H9 (cell line): ENCODE data around the gene ACACB. TPM values are rescaled to one million over a fixed set of nuclear protein-coding genes. Genes with fewer than 3 reads are reported as not detected.

Source experiments
- DNase-seq: peaks from one replicate; pipeline ENCODE4 v3.0.0-alpha.2; 2017
- H2AFZ ChIP-seq: one replicate; pipeline ENCODE4 v1.6.1; 2013; ENCODE audit warnings: mild to moderate bottlenecking, low read length, control low read depth, moderate library complexity
- H2AK5ac ChIP-seq: 2 replicates; pipeline ENCODE4 v1.6.1; 2013; ENCODE audit warnings: low read length, control low read depth, mixed read lengths; ENCODE audit not compliant: insufficient read length
- H2BK120ac ChIP-seq: one replicate; pipeline ENCODE4 v1.6.1; 2013; ENCODE audit warnings: low read depth, mild to moderate bottlenecking, low read length, control low read depth, inconsistent platforms; ENCODE audit not compliant: poor library complexity, severe bottlenecking
- H2BK12ac ChIP-seq: 2 replicates; pipeline ENCODE4 v1.6.1; 2013; ENCODE audit warnings: low read length, control low read depth, mixed read lengths, low read depth; ENCODE audit not compliant: insufficient read length
- H2BK15ac ChIP-seq: 2 replicates; pipeline ENCODE4 v1.6.1; 2013; ENCODE audit warnings: low read depth, low read length, control low read depth
- H2BK20ac ChIP-seq: one replicate; pipeline ENCODE4 v1.6.1; 2013; ENCODE audit warnings: low read depth, mild to moderate bottlenecking, low read length, control low read depth, inconsistent platforms; ENCODE audit not compliant: poor library complexity, severe bottlenecking
- H2BK5ac ChIP-seq: 2 replicates; pipeline ENCODE4 v1.6.1; 2013; ENCODE audit warnings: low read length, control low read depth, mixed read lengths; ENCODE audit not compliant: insufficient read length
- H3K14ac ChIP-seq: 2 replicates; pipeline ENCODE4 v1.6.1; 2013; ENCODE audit warnings: low read length, control low read depth; ENCODE audit not compliant: insufficient read depth
- H3K18ac ChIP-seq: 2 replicates; pipeline ENCODE4 v1.6.1; 2013; ENCODE audit warnings: low read depth, mild to moderate bottlenecking, mixed read lengths, low read length, control low read depth; ENCODE audit not compliant: insufficient read length
- H3K23ac ChIP-seq: 2 replicates; pipeline ENCODE4 v1.6.1; 2013; ENCODE audit warnings: low read length, control low read depth, mixed read lengths, low read depth; ENCODE audit not compliant: insufficient read length
- H3K23me2 ChIP-seq: 2 replicates; pipeline ENCODE4 v1.6.1; 2013; ENCODE audit warnings: low read depth, mild to moderate bottlenecking, mixed read lengths, low read length, control low read depth; ENCODE audit not compliant: insufficient read length, poor library complexity, severe bottlenecking
- H3K27ac ChIP-seq: 2 replicates; pipeline ENCODE4 v1.5.1; 2013; ENCODE audit warnings: low read length, control low read depth, mixed read lengths, low read depth; ENCODE audit not compliant: insufficient read length
- H3K27me3 ChIP-seq: 2 replicates; pipeline ENCODE4 v1.6.1; 2013; ENCODE audit warnings: low read length, control low read depth, inconsistent platforms; ENCODE audit not compliant: insufficient read depth
- H3K4ac ChIP-seq: 2 replicates; pipeline ENCODE4 v1.6.1; 2013; ENCODE audit warnings: low read depth, mild to moderate bottlenecking, control low read depth, inconsistent platforms, low read length, moderate library complexity
- H3K4me1 ChIP-seq: 2 replicates; pipeline ENCODE4 v1.6.1; 2013; ENCODE audit warnings: low read length, control low read depth, inconsistent platforms; ENCODE audit not compliant: insufficient read depth
- H3K4me2 ChIP-seq: 2 replicates; pipeline ENCODE4 v1.6.1; 2013; ENCODE audit warnings: low read length, control low read depth, mixed read lengths; ENCODE audit not compliant: insufficient read length, insufficient read depth
- H3K56ac ChIP-seq: 2 replicates; pipeline ENCODE4 v1.6.1; 2013; ENCODE audit warnings: low read depth, mild to moderate bottlenecking, mixed read lengths, low read length, control low read depth; ENCODE audit not compliant: insufficient read length
- H3K79me1 ChIP-seq: 2 replicates; pipeline ENCODE4 v1.6.1; 2013; ENCODE audit warnings: low read depth, mild to moderate bottlenecking, moderate library complexity, low read length, control low read depth, inconsistent platforms; ENCODE audit not compliant: insufficient read depth, poor library complexity, severe bottlenecking
- H3K79me2 ChIP-seq: 2 replicates; pipeline ENCODE4 v1.6.1; 2013; ENCODE audit warnings: low read length, control low read depth, inconsistent platforms; ENCODE audit not compliant: insufficient read depth
- H3K9ac ChIP-seq: 2 replicates; pipeline ENCODE4 v1.6.1; 2013; ENCODE audit warnings: low read length, control low read depth, mixed read lengths; ENCODE audit not compliant: insufficient read length; ENCODE audit errors: extremely low read depth
- H3K9me3 ChIP-seq: one replicate; pipeline ENCODE4 v1.6.1; 2013; ENCODE audit warnings: low read depth, low read length, inconsistent platforms; ENCODE audit not compliant: control insufficient read depth
- H3T11ph ChIP-seq: one replicate; pipeline ENCODE4 v1.6.1; 2013; ENCODE audit warnings: mild to moderate bottlenecking, low read length, control low read depth, inconsistent platforms
- H4K20me1 ChIP-seq: one replicate; pipeline ENCODE4 v1.6.1; 2013; ENCODE audit not compliant: control insufficient read depth, insufficient read length, insufficient read depth
- H4K5ac ChIP-seq: 2 replicates; pipeline ENCODE4 v1.6.1; 2013; ENCODE audit warnings: low read depth, mild to moderate bottlenecking, mixed read lengths, low read length, control low read depth; ENCODE audit not compliant: insufficient read length
- H4K8ac ChIP-seq: replicated peaks from 2 replicates; pipeline ENCODE4 v1.6.1; 2013; ENCODE audit warnings: low read length, control low read depth, mixed read lengths, low read depth; ENCODE audit not compliant: insufficient read length
- H4K91ac ChIP-seq: 2 replicates; pipeline ENCODE4 v1.6.1; 2013; ENCODE audit warnings: low read depth, mild to moderate bottlenecking, moderate library complexity, mixed read lengths, low read length, control low read depth; ENCODE audit not compliant: insufficient read length
- H3K27ac Mint-ChIP-seq, 3 experiments: 2 replicates in 2 of 3; 3 replicates in 1 of 3; pipeline ENCODE4 v1.8.0; 2020 to 2021; ENCODE audit warnings: mixed read lengths in 3 of 3, mild to moderate bottlenecking in 1 of 3, moderate library complexity in 1 of 3
- H3K27me3 Mint-ChIP-seq: 2 replicates; pipeline ENCODE4 v1.8.0; 2021; ENCODE audit warnings: low read depth, mild to moderate bottlenecking, moderate library complexity, mixed read lengths
- H3K36me3 Mint-ChIP-seq, 3 experiments: 2 replicates in 2 of 3; 3 replicates in 1 of 3; pipeline ENCODE4 v1.8.0; 2020 to 2021; ENCODE audit warnings: low read depth in 3 of 3, mixed read lengths in 3 of 3; ENCODE audit not compliant: insufficient read depth in 1 of 3
- H3K4me1 Mint-ChIP-seq, 2 experiments: 2 replicates each; pipeline ENCODE4 v1.8.0; 2020; ENCODE audit warnings: mixed read lengths in 2 of 2
- H3K4me3 Mint-ChIP-seq, 2 experiments: 2 replicates in 1 of 2; 3 replicates in 1 of 2; pipeline ENCODE4 v1.8.0; 2020 to 2021; ENCODE audit warnings: mild to moderate bottlenecking in 2 of 2, mixed read lengths in 2 of 2, moderate library complexity in 1 of 2
- H3K9me3 Mint-ChIP-seq, 2 experiments: 2 replicates in 1 of 2; 3 replicates in 1 of 2; pipeline ENCODE4 v1.8.0; 2020; ENCODE audit warnings: mild to moderate bottlenecking in 2 of 2, mixed read lengths in 2 of 2, moderate library complexity in 1 of 2
- WGBS: extraction: QIAGEN DNeasy Blood & Tissue Kit; methylation state at CpG from one replicate; pipeline ENCODE4 v1.1.7; 2013; ENCODE audit warnings: missing lambda C conversion rate, low lambda C conversion rate, mixed read lengths; ENCODE audit not compliant: insufficient read length; ENCODE audit errors: extremely low coverage; 5-methylcytosine and 5-hydroxymethylcytosine counted together
- total RNA-seq: library from RNA; stranded (reverse); gene quantifications from 2 replicates; pipeline ENCODE4 v1.2.1, GENCODE V29; 2021
- TF ChIP-seq, protein P1 (sequence below): fragments of 200-600 bp; sonication (generic); conservative IDR thresholded peaks from 3 replicates; pipeline ENCODE4 v1.8.0; 2021; ENCODE audit warnings: antibody characterized with exemption, mild to moderate bottlenecking

ACACB gene
- total RNA-seq, 1 experiment from 2014 or later, result 14.2 TPM

DNA sequence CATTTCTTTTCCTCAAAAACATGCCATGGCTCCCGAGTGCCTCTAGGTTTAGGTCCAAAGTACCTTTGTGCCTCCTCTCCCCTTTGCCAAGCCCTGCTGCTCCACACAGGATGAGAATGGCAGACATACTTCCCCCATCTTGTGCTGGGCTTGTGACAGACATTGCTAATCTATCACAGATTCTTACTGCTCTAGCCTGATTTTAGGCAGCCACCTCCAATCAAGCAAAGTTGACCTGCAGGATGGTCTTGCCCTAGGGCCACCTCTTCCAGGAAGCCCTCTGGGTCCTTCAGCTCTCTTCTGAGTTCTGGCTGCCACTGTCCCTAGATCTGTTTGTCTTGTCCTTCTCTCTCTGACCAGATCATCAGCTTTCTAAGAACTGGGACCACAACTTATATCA, 172.2 kb downstream of the ACACB start:
- Histone ChIP-seq H3T11ph (no peak overlapping the region), H3K4me2 (peak overlapping the region; percentile 16), H4K8ac (no peak overlapping the region), H3K23ac (no peak overlapping the region), H2AFZ (no peak overlapping the region), H4K91ac (no peak overlapping the region), H2AK5ac (no peak overlapping the region), H2BK12ac (no peak overlapping the region), H3K27ac (no peak overlapping the region), H3K4ac (no peak overlapping the region), H4K20me1 (no peaks in the 10 kb centered on the region), H3K14ac (no peak overlapping the region), H3K9me3 (no peaks in the 10 kb centered on the region), H3K79me1 (no peaks in the 10 kb centered on the region), H3K18ac (no peak overlapping the region), H2BK5ac (no peak overlapping the region), H2BK15ac (no peak overlapping the region), H3K23me2 (no peaks in the 10 kb centered on the region), H3K27me3 (no peaks in the 10 kb centered on the region), H4K5ac (no peak overlapping the region), H2BK20ac (no peak overlapping the region), H3K79me2 (no peaks in the 10 kb centered on the region), H3K56ac (no peak overlapping the region), H3K4me1 (peaks cover 4% of the 10 kb centered on the region; the same call in 1 of the 2 replicates), H3K9ac (no peak overlapping the region), H2BK120ac (no peak overlapping the region)
- no peak for DNase-seq
- Mint-ChIP-seq H3K9me3 (no peaks in the 10 kb centered on the region), H3K36me3 (no peaks in the 10 kb centered on the region), H3K4me1 (peaks cover 8 to 29% of the 10 kb centered on the region in 2 experiments), H3K27me3 (peaks cover 3% of the 10 kb centered on the region), H3K4me3 (peak overlapping the region; percentile 33 to 67; a peak in 3 of 5 replicates), H3K27ac (peak overlapping the region in 2 of 3 experiments; percentile 30 to 71; a peak in 1 of 7 replicates)
- no CpG with 5 or more reads among the region's 1 CpG for WGBS
- TF ChIP-seq, protein P1, sequence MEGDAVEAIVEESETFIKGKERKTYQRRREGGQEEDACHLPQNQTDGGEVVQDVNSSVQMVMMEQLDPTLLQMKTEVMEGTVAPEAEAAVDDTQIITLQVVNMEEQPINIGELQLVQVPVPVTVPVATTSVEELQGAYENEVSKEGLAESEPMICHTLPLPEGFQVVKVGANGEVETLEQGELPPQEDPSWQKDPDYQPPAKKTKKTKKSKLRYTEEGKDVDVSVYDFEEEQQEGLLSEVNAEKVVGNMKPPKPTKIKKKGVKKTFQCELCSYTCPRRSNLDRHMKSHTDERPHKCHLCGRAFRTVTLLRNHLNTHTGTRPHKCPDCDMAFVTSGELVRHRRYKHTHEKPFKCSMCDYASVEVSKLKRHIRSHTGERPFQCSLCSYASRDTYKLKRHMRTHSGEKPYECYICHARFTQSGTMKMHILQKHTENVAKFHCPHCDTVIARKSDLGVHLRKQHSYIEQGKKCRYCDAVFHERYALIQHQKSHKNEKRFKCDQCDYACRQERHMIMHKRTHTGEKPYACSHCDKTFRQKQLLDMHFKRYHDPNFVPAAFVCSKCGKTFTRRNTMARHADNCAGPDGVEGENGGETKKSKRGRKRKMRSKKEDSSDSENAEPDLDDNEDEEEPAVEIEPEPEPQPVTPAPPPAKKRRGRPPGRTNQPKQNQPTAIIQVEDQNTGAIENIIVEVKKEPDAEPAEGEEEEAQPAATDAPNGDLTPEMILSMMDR, result no peak
